HepG2 (cell line): ENCODE data around the gene CASTOR1.

Source experiments
- E2F5 ChIP-seq: sonication (generic); formaldehyde crosslinking; conservative IDR thresholded peaks from 2 replicates; pipeline ENCODE4 v1.4.0; 2020; ENCODE audit warnings: missing genetic modification reagents
- ELF4 ChIP-seq: sonication (generic); formaldehyde crosslinking; IDR thresholded peaks from 2 replicates; pipeline ENCODE4 v1.5.0; 2020; ENCODE audit warnings: missing genetic modification reagents, mild to moderate bottlenecking, moderate library complexity, borderline replicate concordance
- JUNB ChIP-seq: sonication (generic); formaldehyde crosslinking; IDR thresholded peaks from 2 replicates; pipeline ENCODE4 v1.8.0; 2022; ENCODE audit warnings: missing genetic modification reagents, mild to moderate bottlenecking, borderline replicate concordance
- KLF6 ChIP-seq: IDR thresholded peaks from 2 replicates; pipeline ENCODE4 v1.8.0; 2016; ENCODE audit warnings: missing biosample characterization, missing genetic modification reagents
- MYC ChIP-seq: sonication (generic); formaldehyde crosslinking; IDR thresholded peaks from 2 replicates; pipeline ENCODE4 v1.9.0; 2021; ENCODE audit warnings: missing genetic modification reagents, borderline replicate concordance
- SP1 ChIP-seq, 2 experiments: fragments of 450-650 bp in 1 of 2; sonication (generic) in 1 of 2; formaldehyde crosslinking in 1 of 2; IDR thresholded peaks; 2 replicates each; pipeline versions ENCODE4 v1.4.0 to v1.6.1; 2016 to 2020; ENCODE audit warnings: missing genetic modification reagents in 1 of 2
- ZNF143 ChIP-seq: sonication (generic); formaldehyde crosslinking; IDR thresholded peaks from 2 replicates; pipeline ENCODE4 v1.4.0; 2020; ENCODE audit warnings: missing genetic modification reagents
- ZNF318 ChIP-seq: sonication (generic); formaldehyde crosslinking; IDR thresholded peaks from 2 replicates; pipeline ENCODE4 v1.4.0; 2020; ENCODE audit warnings: mild to moderate bottlenecking, missing genetic modification reagents
- ZNF609 ChIP-seq: sonication (generic); formaldehyde crosslinking; IDR thresholded peaks from 2 replicates; pipeline ENCODE4 v1.4.0; 2020; ENCODE audit warnings: mild to moderate bottlenecking, missing genetic modification reagents, borderline replicate concordance
- ZNF749 ChIP-seq: sonication (generic); formaldehyde crosslinking; IDR thresholded peaks from 2 replicates; pipeline ENCODE4 v1.8.0; 2022; ENCODE audit warnings: mild to moderate bottlenecking, missing genetic modification reagents, moderate library complexity, borderline replicate concordance

- TF ChIP-seq JUNB (no peak), ZNF318 (CRISPR knock-in tag) (no peak), ZNF609 (CRISPR knock-in tag) (no peak), KLF6 (CRISPR knock-in tag) (no peak), ELF4 (no peak), ZNF749 (CRISPR knock-in tag) (no peak), E2F5 (CRISPR knock-in tag) (no peak), SP1 (IDR thresholded peaks at IDR 0.05) (no peak), SP1 (CRISPR knock-in tag; IDR thresholded peaks at IDR 0.05) (no peak), ZNF143 (CRISPR knock-in tag) (no peak), MYC (CRISPR knock-in tag) (no peak)
These were observed 36.7 kb downstream of the CASTOR1 start for GRCh38 chr22:30252411-30253204.
